ENCODE data around the gene GSC2. TPM values are rescaled to one million over a fixed set of nuclear protein-coding genes. Genes with fewer than 3 reads are reported as not detected.

GSC2 gene
- total RNA-seq, result not detected
- not detected for polyA plus RNA-seq
- long read RNA-seq, donor 1, result 0 reads
- long read RNA-seq, donor 2, result 0 reads

GRCh38 chr22:19149991-19150390 lies at the start of gene GSC2:
TSS of gene GSC2 (minus strand) at chr22:19150292. CDS start at chr22:19150283, 9 bp downstream.
- TF ChIP-seq POLR2AphosphoS5 (IDR thresholded peaks at IDR 0.05) (no peak), POLR2A (IDR thresholded peaks at IDR 0.05) (no peak)
- TF ChIP-seq, protein P1, sequence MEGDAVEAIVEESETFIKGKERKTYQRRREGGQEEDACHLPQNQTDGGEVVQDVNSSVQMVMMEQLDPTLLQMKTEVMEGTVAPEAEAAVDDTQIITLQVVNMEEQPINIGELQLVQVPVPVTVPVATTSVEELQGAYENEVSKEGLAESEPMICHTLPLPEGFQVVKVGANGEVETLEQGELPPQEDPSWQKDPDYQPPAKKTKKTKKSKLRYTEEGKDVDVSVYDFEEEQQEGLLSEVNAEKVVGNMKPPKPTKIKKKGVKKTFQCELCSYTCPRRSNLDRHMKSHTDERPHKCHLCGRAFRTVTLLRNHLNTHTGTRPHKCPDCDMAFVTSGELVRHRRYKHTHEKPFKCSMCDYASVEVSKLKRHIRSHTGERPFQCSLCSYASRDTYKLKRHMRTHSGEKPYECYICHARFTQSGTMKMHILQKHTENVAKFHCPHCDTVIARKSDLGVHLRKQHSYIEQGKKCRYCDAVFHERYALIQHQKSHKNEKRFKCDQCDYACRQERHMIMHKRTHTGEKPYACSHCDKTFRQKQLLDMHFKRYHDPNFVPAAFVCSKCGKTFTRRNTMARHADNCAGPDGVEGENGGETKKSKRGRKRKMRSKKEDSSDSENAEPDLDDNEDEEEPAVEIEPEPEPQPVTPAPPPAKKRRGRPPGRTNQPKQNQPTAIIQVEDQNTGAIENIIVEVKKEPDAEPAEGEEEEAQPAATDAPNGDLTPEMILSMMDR (IDR thresholded peaks at IDR 0.05 in 8 of 11, conservative IDR thresholded peaks at IDR 0.05 in 3 of 11), result no peak
- Histone ChIP-seq H3K27ac (no peak within 1 kb of the TSS), H3K4me1 (peaks cover 0 to 28% (median 15%) of the 10 kb centered on the region in 6 donors), H3K9me3 (peaks cover 0 to 14% (median 0%) of the 10 kb centered on the region in 8 donors), H3K4me3 (peak within 1 kb of the TSS; percentile 6 to 66 (median 37)), H3K36me3 (no peaks in the 10 kb centered on the region), H3K27me3 (replicated peaks in 1 of 7) (peaks cover 6 to 78% (median 49%) of the 10 kb centered on the region in 7 donors)
- WGBS, 5 donors, result 2 to 9% (median 4%) methylated on average over 9 to 59 of the region's 59 CpGs; no CpG with 5 or more reads in 1 of the 5 donors
- no peak for DNase-seq
- intact Hi-C loops (cut with DNase I; ENCODE audit: low total_unique reads), result loop anchor here (10.0 kb wide), 1 partner anchor 325 kb away; the partner anchor contains the start of genes CDC45 and UFD1

DNA sequence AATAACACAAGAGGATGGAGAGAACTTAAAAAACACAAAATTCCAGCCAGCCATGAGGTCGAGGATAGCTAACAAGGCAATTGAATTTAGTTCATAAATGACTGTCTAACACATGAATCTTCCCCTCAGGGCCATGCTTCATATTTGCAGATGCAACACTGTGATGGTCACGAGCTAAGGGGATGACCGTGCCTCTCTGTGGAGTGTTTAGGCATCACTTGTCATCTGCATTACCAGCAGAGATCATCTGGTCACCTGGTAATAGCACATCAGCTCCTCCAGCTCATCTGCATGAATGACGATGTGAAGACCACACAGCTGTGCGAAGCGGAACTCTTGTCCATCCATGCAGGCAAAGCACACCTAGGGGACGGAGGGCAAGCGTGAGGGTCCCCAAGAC lies 49.4 kb upstream of the GSC2 start:
- no peaks in the 10 kb centered on the region for H3K9me3 ChIP-seq
- peaks cover 0 to 8% (median 2%) of the 10 kb centered on the region in 6 donors for H3K4me1 ChIP-seq
- H3K27ac ChIP-seq, result no peak overlapping the region
- intact Hi-C loops (cut with DNase I; ENCODE audit: low total_unique reads), result no loop called here
- H3K4me3 ChIP-seq, result no peak overlapping the region
- WGBS, 5 donors, result 84 to 94% (median 91%) methylated on average over 8 of the region's 8 CpGs
- DNase-seq, result no peak
- H3K36me3 ChIP-seq, result peaks cover 0 to 93% (median 0%) of the 10 kb centered on the region in 6 donors
- no peak for TF ChIP-seq POLR2AphosphoS5 (IDR thresholded peaks at IDR 0.05)
- TF ChIP-seq, protein P1 (IDR thresholded peaks at IDR 0.05 in 8 of 11, conservative IDR thresholded peaks at IDR 0.05 in 3 of 11), result no peak
- no peak for TF ChIP-seq POLR2A (IDR thresholded peaks at IDR 0.05)
- no peaks in the 10 kb centered on the region for H3K27me3 ChIP-seq (replicated peaks in 1 of 7)

DNA sequence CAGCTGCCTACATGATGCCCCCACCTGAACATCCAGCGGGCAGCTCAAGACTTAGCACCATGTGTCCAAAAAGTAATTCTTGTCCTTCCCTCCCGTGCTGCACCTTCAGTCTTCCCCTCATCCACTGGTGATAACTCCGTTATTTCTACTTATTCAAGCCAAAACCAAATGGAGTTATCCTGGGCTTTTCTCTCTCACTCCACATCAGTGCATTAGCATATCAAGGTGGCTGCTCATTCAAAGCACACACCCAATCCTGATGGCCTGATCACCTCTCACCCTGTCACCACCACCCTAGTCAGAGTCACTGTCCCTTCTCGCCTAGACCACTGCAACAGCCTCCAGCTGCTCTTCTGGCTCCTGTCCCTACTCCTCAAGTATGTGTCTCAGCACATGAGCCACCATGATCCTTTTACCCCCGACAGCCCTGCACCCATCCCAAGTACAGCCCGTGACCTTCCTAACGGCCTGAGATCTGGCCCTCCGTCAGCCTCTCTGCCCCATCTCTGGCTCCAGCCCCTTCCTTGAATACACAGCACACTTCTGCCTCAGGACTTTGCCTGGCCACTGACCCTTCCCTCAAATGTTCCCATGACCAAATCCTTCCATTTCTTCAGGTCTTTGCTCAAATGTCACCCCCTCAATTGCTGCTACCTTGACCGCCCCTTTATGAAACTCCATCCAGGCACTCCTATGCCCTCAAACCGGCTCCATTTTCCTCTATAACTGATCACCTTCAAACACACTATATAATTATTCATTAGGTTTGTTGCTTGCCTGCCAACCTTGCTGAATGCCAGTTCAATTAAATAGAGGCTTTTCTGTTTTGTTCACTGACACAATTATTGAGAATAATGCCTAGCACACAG lies 48.1 kb upstream of the GSC2 start:
- 87 to 93% (median 90%) methylated on average over 10 of the region's 10 CpGs for WGBS, 5 donors
- Histone ChIP-seq H3K27me3 (replicated peaks in 1 of 7) (no peaks in the 10 kb centered on the region), H3K27ac (no peak overlapping the region), H3K4me1 (peaks cover 0 to 8% (median 2%) of the 10 kb centered on the region in 6 donors), H3K36me3 (peaks cover 0 to 93% (median 0%) of the 10 kb centered on the region in 6 donors), H3K9me3 (no peaks in the 10 kb centered on the region), H3K4me3 (no peak overlapping the region)
- DNase-seq, result no peak
- TF ChIP-seq, protein P1 (IDR thresholded peaks at IDR 0.05 in 8 of 11, conservative IDR thresholded peaks at IDR 0.05 in 3 of 11), result no peak
- no peak for TF ChIP-seq POLR2AphosphoS5 (IDR thresholded peaks at IDR 0.05)
- no peak for TF ChIP-seq POLR2A (IDR thresholded peaks at IDR 0.05)
- intact Hi-C loops (cut with DNase I; ENCODE audit: low total_unique reads), result no loop called here
